GM23338 (cell line): ENCODE results near the gene SEC16B. TPM values are rescaled to one million over a fixed set of nuclear protein-coding genes. Genes with fewer than 3 reads are reported as not detected.

ENCODE experiments used
- ATAC-seq: fragments of 200-7000 bp; cut with Tn5 transposase; 3 replicates; pipeline ENCODE4 v1.9.1; 2020
- DNase-seq: peaks from one replicate; pipeline ENCODE4 v3.0.0-alpha.2; 2015; ENCODE audit warnings: low spot score
- H2AFZ ChIP-seq: fragments of 200-600 bp; sonication (generic); 2 replicates; pipeline ENCODE4 v1.8.0; 2016; ENCODE audit warnings: antibody characterized with exemption, mild to moderate bottlenecking, moderate library complexity
- H3F3A ChIP-seq: fragments of 200-600 bp; sonication (generic); replicated peaks from 2 replicates; pipeline ENCODE4 v1.8.0; 2017; ENCODE audit warnings: antibody characterized with exemption, mixed run types, low read depth
- H3K27ac ChIP-seq: fragments of 200-600 bp; sonication (generic); 2 replicates; pipeline ENCODE4 v1.6.1; 2016; ENCODE audit warnings: low read depth
- H3K27me3 ChIP-seq: fragments of 200-600 bp; sonication (generic); 2 replicates; pipeline ENCODE4 v1.8.0; 2016; ENCODE audit warnings: mild to moderate bottlenecking, mixed run types, moderate library complexity; ENCODE audit not compliant: insufficient read depth
- H3K36me3 ChIP-seq: fragments of 200-600 bp; sonication (generic); 2 replicates; pipeline ENCODE4 v1.8.0; 2016; ENCODE audit warnings: mild to moderate bottlenecking; ENCODE audit not compliant: insufficient read depth
- H3K4me1 ChIP-seq: fragments of 200-600 bp; sonication (generic); 2 replicates; pipeline ENCODE4 v1.8.0; 2016; ENCODE audit warnings: mild to moderate bottlenecking, moderate library complexity; ENCODE audit not compliant: insufficient read depth
- H3K4me2 ChIP-seq: fragments of 200-600 bp; sonication (generic); 2 replicates; pipeline ENCODE4 v1.7.1; 2017; ENCODE audit warnings: mixed run types
- H3K4me3 ChIP-seq: fragments of 200-600 bp; sonication (generic); 2 replicates; pipeline ENCODE4 v1.6.1; 2016; ENCODE audit warnings: mixed run types
- H3K79me2 ChIP-seq: fragments of 200-600 bp; sonication (generic); replicated peaks from 2 replicates; pipeline ENCODE4 v1.8.0; 2017; ENCODE audit warnings: mild to moderate bottlenecking; ENCODE audit not compliant: insufficient read depth
- H3K9me2 ChIP-seq: fragments of 200-600 bp; sonication (generic); 2 replicates; pipeline ENCODE4 v1.8.0; 2017; ENCODE audit not compliant: insufficient read depth
- H4K20me1 ChIP-seq: fragments of 200-600 bp; sonication (generic); replicated peaks from 2 replicates; pipeline ENCODE4 v1.8.0; 2017; ENCODE audit warnings: mild to moderate bottlenecking; ENCODE audit not compliant: insufficient read depth
- H3K27ac Mint-ChIP-seq: 2 replicates; pipeline ENCODE4 v1.8.0; 2020; ENCODE audit warnings: inconsistent platforms, mild to moderate bottlenecking, moderate library complexity, mixed read lengths
- H3K27me3 Mint-ChIP-seq: 3 replicates; pipeline ENCODE4 v1.8.0; 2022; ENCODE audit warnings: low read depth, mild to moderate bottlenecking, moderate library complexity, mixed read lengths, inconsistent platforms; ENCODE audit not compliant: insufficient read depth, poor library complexity
- H3K36me3 Mint-ChIP-seq: 3 replicates; pipeline ENCODE4 v1.8.0; 2021; ENCODE audit warnings: low read depth, mild to moderate bottlenecking, inconsistent platforms, moderate library complexity, mixed read lengths
- H3K4me1 Mint-ChIP-seq: 3 replicates; pipeline ENCODE4 v1.8.0; 2020; ENCODE audit warnings: mild to moderate bottlenecking, inconsistent platforms, mixed read lengths
- H3K4me3 Mint-ChIP-seq: 3 replicates; pipeline ENCODE4 v1.8.0; 2021; ENCODE audit warnings: moderate library complexity, mild to moderate bottlenecking, inconsistent platforms, mixed read lengths
- H3K9me3 Mint-ChIP-seq: 3 replicates; pipeline ENCODE4 v1.8.0; 2020; ENCODE audit warnings: moderate library complexity, mild to moderate bottlenecking, inconsistent platforms, mixed read lengths
- EZH2 ChIP-seq: fragments of 200-600 bp; sonication (generic); IDR thresholded peaks from one replicate; pipeline ENCODE4 v1.8.0; 2017; ENCODE audit warnings: antibody characterized with exemption, mild to moderate bottlenecking, low read depth; ENCODE audit not compliant: unreplicated experiment
- JUNB ChIP-seq: IDR thresholded peaks from one replicate; pipeline ENCODE4 v1.6.1; 2016; ENCODE audit warnings: antibody characterized with exemption; ENCODE audit not compliant: unreplicated experiment
- NANOG ChIP-seq: IDR thresholded peaks from 2 replicates; pipeline ENCODE4 v1.6.1; 2016; ENCODE audit warnings: antibody characterized with exemption, borderline replicate concordance
- POLR2AphosphoS5 ChIP-seq: IDR thresholded peaks from 2 replicates; pipeline ENCODE4 v1.6.1; 2016; ENCODE audit warnings: antibody characterized with exemption, low read depth
- ZNF114 ChIP-seq: fragments of 250-450 bp; sonication (Bioruptor Pico); IDR thresholded peaks from 2 replicates; pipeline ENCODE4 v1.5.0; 2020; ENCODE audit warnings: mild to moderate bottlenecking, moderate library complexity
- ZNF331 ChIP-seq: fragments of 250-450 bp; sonication (Bioruptor Pico); IDR thresholded peaks from 2 replicates; pipeline ENCODE4 v1.5.0; 2020; ENCODE audit warnings: low read depth, mild to moderate bottlenecking, moderate library complexity
- polyA plus RNA-seq: library from polyadenylated mRNA; unstranded; fragments of >200 nt; fragmentation: Nextera tagmentation; extraction: Ambion mirVana; gene quantifications from 2 replicates; pipeline ENCODE4 v1.2.1, GENCODE V29; 2016
- total RNA-seq: library from RNA; depleted of rRNA; stranded (reverse); fragments of >200 nt; shearing (Covaris generic); gene quantifications from 2 replicates; pipeline ENCODE4 v1.2.3, GENCODE V29; 2014
- TF ChIP-seq, protein P1 (sequence below), 2 experiments: fragments of 200-600 bp in 1 of 2; sonication (generic) in 1 of 2; conservative IDR thresholded peaks; 2 replicates each; pipeline versions ENCODE4 v1.5.1 to v1.6.1; 2016 to 2017; ENCODE audit warnings: antibody characterized with exemption in 2 of 2, low read depth in 2 of 2, mild to moderate bottlenecking in 2 of 2, moderate library complexity in 1 of 2
- TF ChIP-seq, protein P2 (sequence below): fragments of 250-450 bp; sonication (Bioruptor Pico); IDR thresholded peaks from 2 replicates; pipeline ENCODE4 v1.5.0; 2020; ENCODE audit warnings: mild to moderate bottlenecking, moderate library complexity
- TF ChIP-seq, protein P3 (sequence below): IDR thresholded peaks from 2 replicates; pipeline ENCODE4 v1.6.1; 2016; ENCODE audit warnings: antibody characterized with exemption

The SEC16B gene
- total and polyA plus RNA-seq, 2 experiments from 2014 or later, result 0.29 to 1.2 TPM

DNA sequence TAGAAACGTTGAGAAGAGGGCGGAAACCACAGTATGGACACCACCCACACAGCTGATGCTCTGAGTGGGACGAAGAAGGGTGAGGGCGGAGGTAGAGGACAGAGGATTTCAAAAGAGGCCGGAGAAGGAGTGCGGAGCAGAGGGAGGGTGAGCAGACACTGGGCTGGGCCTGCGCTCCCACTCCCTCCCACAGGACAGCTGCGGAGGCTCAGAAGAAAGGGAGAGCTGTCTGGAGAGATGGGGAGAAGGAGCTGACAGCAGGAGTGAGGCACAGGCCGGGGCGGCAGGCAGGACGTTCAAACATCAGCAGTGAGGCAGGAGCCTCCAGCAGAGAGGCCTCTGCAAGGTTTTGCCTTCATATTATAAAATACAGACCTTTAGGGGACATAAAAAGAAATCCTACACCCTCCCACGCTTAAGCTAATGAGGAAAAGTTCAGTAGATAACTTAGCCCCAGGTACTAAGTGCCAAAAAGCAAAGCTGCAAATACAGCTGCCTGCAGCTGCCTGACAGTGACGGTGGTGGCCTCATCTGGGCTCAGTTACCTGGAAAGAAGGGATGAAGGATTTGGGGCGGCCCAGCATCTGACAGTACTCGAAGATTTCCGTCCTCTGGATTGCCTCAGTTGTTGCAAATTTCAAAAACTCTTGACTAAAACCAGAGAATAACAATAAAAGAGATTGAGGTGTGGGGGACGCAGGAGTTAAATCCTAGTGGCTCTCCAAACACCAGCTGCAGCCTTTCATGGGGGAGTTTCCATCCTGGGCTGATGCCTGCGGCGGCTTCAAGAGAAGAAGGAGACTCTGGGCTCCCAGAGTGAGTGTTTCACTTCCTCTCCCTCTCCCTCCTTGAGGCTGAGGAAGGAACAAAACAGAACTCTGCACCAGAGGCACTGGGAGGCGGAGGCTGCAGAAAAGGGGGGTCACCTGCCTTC is 25.6 kb downstream of the SEC16B start:
- Histone ChIP-seq H3K9me2 (no peaks in the 10 kb centered on the region), H3K4me2 (no peak overlapping the region), H4K20me1 (no peaks in the 10 kb centered on the region), H3F3A (0 out of 2 replicates have a peak, but pooled peaks cover 3% of the 10 kb centered on the region), H3K4me1 (peaks cover 5% of the 10 kb centered on the region; the same call in 1 of the 2 replicates), H3K27me3 (no peaks in the 10 kb centered on the region), H2AFZ (peak overlapping the region; percentile 74; the same call in 1 of the 2 replicates), H3K36me3 (no peaks in the 10 kb centered on the region), H3K27ac (no peak overlapping the region), H3K4me3 (no peak overlapping the region), H3K79me2 (no peaks in the 10 kb centered on the region)
- ATAC-seq, result no peak
- Mint-ChIP-seq H3K27ac (no peak overlapping the region), H3K4me1 (peaks cover 18% of the 10 kb centered on the region), H3K36me3 (no peaks in the 10 kb centered on the region), H3K9me3 (no peaks in the 10 kb centered on the region), H3K4me3 (no peak overlapping the region), H3K27me3 (peaks cover 4% of the 10 kb centered on the region)
- DNase-seq, result no peak
- TF ChIP-seq POLR2AphosphoS5 (no peak), JUNB (no peak), NANOG (no peak), ZNF114 (no peak), ZNF331 (CRISPR knock-in tag) (no peak), EZH2 (no peak)
- TF ChIP-seq, protein P1, sequence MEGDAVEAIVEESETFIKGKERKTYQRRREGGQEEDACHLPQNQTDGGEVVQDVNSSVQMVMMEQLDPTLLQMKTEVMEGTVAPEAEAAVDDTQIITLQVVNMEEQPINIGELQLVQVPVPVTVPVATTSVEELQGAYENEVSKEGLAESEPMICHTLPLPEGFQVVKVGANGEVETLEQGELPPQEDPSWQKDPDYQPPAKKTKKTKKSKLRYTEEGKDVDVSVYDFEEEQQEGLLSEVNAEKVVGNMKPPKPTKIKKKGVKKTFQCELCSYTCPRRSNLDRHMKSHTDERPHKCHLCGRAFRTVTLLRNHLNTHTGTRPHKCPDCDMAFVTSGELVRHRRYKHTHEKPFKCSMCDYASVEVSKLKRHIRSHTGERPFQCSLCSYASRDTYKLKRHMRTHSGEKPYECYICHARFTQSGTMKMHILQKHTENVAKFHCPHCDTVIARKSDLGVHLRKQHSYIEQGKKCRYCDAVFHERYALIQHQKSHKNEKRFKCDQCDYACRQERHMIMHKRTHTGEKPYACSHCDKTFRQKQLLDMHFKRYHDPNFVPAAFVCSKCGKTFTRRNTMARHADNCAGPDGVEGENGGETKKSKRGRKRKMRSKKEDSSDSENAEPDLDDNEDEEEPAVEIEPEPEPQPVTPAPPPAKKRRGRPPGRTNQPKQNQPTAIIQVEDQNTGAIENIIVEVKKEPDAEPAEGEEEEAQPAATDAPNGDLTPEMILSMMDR (conservative IDR thresholded peaks at IDR 0.05; ENCODE audit: low read depth in 2 of 2), result no peak
- TF ChIP-seq, protein P2, sequence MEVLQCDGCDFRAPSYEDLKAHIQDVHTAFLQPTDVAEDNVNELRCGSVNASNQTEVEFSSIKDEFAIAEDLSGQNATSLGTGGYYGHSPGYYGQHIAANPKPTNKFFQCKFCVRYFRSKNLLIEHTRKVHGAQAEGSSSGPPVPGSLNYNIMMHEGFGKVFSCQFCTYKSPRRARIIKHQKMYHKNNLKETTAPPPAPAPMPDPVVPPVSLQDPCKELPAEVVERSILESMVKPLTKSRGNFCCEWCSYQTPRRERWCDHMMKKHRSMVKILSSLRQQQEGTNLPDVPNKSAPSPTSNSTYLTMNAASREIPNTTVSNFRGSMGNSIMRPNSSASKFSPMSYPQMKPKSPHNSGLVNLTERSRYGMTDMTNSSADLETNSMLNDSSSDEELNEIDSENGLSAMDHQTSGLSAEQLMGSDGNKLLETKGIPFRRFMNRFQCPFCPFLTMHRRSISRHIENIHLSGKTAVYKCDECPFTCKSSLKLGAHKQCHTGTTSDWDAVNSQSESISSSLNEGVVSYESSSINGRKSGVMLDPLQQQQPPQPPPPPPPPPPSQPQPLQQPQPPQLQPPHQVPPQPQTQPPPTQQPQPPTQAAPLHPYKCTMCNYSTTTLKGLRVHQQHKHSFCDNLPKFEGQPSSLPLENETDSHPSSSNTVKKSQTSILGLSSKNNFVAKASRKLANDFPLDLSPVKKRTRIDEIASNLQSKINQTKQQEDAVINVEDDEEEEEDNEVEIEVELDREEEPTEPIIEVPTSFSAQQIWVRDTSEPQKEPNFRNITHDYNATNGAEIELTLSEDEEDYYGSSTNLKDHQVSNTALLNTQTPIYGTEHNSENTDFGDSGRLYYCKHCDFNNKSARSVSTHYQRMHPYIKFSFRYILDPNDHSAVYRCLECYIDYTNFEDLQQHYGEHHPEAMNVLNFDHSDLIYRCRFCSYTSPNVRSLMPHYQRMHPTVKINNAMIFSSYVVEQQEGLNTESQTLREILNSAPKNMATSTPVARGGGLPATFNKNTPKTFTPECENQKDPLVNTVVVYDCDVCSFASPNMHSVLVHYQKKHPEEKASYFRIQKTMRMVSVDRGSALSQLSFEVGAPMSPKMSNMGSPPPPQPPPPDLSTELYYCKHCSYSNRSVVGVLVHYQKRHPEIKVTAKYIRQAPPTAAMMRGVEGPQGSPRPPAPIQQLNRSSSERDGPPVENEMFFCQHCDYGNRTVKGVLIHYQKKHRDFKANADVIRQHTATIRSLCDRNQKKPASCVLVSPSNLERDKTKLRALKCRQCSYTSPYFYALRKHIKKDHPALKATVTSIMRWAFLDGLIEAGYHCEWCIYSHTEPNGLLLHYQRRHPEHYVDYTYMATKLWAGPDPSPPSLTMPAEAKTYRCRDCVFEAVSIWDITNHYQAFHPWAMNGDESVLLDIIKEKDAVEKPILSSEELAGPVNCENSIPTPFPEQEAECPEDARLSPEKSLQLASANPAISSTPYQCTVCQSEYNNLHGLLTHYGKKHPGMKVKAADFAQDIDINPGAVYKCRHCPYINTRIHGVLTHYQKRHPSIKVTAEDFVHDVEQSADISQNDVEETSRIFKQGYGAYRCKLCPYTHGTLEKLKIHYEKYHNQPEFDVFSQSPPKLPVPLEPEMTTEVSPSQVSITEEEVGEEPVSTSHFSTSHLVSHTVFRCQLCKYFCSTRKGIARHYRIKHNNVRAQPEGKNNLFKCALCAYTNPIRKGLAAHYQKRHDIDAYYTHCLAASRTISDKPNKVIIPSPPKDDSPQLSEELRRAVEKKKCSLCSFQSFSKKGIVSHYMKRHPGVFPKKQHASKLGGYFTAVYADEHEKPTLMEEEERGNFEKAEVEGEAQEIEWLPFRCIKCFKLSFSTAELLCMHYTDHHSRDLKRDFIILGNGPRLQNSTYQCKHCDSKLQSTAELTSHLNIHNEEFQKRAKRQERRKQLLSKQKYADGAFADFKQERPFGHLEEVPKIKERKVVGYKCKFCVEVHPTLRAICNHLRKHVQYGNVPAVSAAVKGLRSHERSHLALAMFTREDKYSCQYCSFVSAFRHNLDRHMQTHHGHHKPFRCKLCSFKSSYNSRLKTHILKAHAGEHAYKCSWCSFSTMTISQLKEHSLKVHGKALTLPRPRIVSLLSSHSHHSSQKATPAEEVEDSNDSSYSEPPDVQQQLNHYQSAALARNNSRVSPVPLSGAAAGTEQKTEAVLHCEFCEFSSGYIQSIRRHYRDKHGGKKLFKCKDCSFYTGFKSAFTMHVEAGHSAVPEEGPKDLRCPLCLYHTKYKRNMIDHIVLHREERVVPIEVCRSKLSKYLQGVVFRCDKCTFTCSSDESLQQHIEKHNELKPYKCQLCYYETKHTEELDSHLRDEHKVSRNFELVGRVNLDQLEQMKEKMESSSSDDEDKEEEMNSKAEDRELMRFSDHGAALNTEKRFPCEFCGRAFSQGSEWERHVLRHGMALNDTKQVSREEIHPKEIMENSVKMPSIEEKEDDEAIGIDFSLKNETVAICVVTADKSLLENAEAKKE (CRISPR knock-in tag), result no peak
- TF ChIP-seq, protein P3, sequence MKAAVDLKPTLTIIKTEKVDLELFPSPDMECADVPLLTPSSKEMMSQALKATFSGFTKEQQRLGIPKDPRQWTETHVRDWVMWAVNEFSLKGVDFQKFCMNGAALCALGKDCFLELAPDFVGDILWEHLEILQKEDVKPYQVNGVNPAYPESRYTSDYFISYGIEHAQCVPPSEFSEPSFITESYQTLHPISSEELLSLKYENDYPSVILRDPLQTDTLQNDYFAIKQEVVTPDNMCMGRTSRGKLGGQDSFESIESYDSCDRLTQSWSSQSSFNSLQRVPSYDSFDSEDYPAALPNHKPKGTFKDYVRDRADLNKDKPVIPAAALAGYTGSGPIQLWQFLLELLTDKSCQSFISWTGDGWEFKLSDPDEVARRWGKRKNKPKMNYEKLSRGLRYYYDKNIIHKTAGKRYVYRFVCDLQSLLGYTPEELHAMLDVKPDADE, result no peak
